Vagina (tissue), 2 donors: ENCODE data around the gene RAB6D.
"Not testable (repeated sequence)": the region's sequence is repeated elsewhere in the genome, so short reads cannot be mapped to it uniquely, and the experiment has no call there.

Source experiments
- POLR2A ChIP-seq, 2 donors: fragments of 450-650 bp; IDR thresholded peaks; one replicate each; pipeline ENCODE4 v1.6.1; 2017; ENCODE audit warnings: antibody characterized with exemption in 2 of 2, mild to moderate bottlenecking in 2 of 2, moderate library complexity in 2 of 2
- POLR2AphosphoS5 ChIP-seq, 2 donors: sonication (generic); formaldehyde crosslinking; IDR thresholded peaks; one replicate each; pipeline ENCODE4 v1.9.0; 2017; ENCODE audit warnings: antibody characterized with exemption in 2 of 2, mild to moderate bottlenecking in 2 of 2, low read depth in 1 of 2; ENCODE audit not compliant: insufficient read depth in 1 of 2
- TF ChIP-seq, protein P1 (sequence below), 3 experiments: fragments of 450-650 bp in 2 of 3; fragments of 200-600 bp in 1 of 3; sonication (generic) in 1 of 3; IDR thresholded peaks; one replicate each; pipeline ENCODE4 v1.5.1; 2017 to 2019; ENCODE audit warnings: antibody characterized with exemption in 3 of 3, mild to moderate bottlenecking in 2 of 3, moderate library complexity in 2 of 3

DNA sequence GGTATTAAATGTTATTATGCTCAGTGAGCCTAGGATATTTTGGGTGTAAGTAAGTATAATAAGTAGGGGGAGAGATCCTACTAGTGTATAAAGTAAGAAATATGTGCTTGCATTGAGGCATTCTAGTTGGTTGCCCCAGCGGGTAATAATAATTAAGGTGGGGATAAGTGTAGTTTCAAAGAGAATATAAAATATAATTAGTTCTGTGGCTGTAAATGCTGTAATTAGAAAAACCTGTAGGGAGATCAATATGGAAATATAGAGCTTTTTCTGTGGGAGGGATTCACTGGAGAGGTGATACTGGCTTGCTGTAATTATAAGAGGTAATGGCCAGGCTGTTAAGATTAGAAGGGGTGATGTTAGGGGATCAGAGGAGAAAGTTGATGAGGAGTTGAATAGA is 9.1 kb upstream of the RAB6D start:
- TF ChIP-seq, protein P1, sequence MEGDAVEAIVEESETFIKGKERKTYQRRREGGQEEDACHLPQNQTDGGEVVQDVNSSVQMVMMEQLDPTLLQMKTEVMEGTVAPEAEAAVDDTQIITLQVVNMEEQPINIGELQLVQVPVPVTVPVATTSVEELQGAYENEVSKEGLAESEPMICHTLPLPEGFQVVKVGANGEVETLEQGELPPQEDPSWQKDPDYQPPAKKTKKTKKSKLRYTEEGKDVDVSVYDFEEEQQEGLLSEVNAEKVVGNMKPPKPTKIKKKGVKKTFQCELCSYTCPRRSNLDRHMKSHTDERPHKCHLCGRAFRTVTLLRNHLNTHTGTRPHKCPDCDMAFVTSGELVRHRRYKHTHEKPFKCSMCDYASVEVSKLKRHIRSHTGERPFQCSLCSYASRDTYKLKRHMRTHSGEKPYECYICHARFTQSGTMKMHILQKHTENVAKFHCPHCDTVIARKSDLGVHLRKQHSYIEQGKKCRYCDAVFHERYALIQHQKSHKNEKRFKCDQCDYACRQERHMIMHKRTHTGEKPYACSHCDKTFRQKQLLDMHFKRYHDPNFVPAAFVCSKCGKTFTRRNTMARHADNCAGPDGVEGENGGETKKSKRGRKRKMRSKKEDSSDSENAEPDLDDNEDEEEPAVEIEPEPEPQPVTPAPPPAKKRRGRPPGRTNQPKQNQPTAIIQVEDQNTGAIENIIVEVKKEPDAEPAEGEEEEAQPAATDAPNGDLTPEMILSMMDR (IDR thresholded peaks at IDR 0.05) = not testable (repeated sequence)
- TF ChIP-seq POLR2A (IDR thresholded peaks at IDR 0.05); POLR2AphosphoS5 (IDR thresholded peaks at IDR 0.05; ENCODE audit: insufficient read depth in 1 of 2, low read depth in 1 of 2): not testable (repeated sequence)
